Measurements from ENCODE around the gene LMO7. TPM values are rescaled to one million over a fixed set of nuclear protein-coding genes. Genes with fewer than 3 reads are reported as not detected.
"Not testable (repeated sequence)": the region's sequence is repeated elsewhere in the genome, so short reads cannot be mapped to it uniquely, and the experiment has no call there.

LMO7 gene
- total and polyA plus RNA-seq, 4 donors = 17.5 to 69.6 (median 38.2) TPM

DNA sequence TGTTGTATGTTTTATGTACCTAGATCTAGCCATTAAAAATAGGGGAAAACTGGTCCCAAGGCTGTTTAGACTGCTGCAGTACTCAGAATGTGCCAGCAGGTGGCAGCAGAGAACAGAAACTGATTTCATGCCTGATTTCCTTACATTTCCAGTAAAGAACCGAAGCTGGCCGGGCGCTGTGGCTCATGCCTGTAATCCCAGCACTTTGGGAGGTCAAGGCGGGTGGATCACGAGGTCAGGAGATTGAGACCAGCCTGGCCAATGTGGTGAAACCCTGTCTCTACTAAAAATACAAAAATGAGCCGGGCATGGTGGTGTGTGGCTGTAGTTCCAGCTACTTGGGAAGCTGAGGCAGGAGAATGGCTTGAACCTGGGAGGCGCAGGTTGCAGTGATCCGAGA lies 59.8 kb downstream of the LMO7 start:
- DNase-seq (ENCODE audit: low spot score) = peak; percentile 78
- WGBS = 20% methylated on average over 8 of the region's 8 CpGs
- not testable (repeated sequence) for H3K36me3 ChIP-seq (ENCODE audit: control insufficient read depth in 4 of 4, insufficient read depth in 3 of 4, low read depth in 1 of 4, low read length in 3 of 4); H3K4me3 ChIP-seq (ENCODE audit: low read depth in 1 of 3, low read length in 3 of 3); H3K27me3 ChIP-seq (ENCODE audit: control insufficient read depth in 4 of 4, insufficient read depth in 4 of 4, low read length in 3 of 4); H3K27ac ChIP-seq (ENCODE audit: low read depth in 1 of 2, low read length in 2 of 2); H3K4me1 ChIP-seq (ENCODE audit: control insufficient read depth in 4 of 4, insufficient read depth in 4 of 4, low read length in 3 of 4); H3K9ac ChIP-seq (ENCODE audit: low read depth in 1 of 2, low read length in 2 of 2); H3K9me3 ChIP-seq (ENCODE audit: control insufficient read depth in 4 of 4, low read length in 3 of 4)
- TF ChIP-seq RXRA (IDR thresholded peaks at IDR 0.05) = peak in 1 of 2 donors; percentile 23
- TF ChIP-seq, protein P1, sequence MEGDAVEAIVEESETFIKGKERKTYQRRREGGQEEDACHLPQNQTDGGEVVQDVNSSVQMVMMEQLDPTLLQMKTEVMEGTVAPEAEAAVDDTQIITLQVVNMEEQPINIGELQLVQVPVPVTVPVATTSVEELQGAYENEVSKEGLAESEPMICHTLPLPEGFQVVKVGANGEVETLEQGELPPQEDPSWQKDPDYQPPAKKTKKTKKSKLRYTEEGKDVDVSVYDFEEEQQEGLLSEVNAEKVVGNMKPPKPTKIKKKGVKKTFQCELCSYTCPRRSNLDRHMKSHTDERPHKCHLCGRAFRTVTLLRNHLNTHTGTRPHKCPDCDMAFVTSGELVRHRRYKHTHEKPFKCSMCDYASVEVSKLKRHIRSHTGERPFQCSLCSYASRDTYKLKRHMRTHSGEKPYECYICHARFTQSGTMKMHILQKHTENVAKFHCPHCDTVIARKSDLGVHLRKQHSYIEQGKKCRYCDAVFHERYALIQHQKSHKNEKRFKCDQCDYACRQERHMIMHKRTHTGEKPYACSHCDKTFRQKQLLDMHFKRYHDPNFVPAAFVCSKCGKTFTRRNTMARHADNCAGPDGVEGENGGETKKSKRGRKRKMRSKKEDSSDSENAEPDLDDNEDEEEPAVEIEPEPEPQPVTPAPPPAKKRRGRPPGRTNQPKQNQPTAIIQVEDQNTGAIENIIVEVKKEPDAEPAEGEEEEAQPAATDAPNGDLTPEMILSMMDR (IDR thresholded peaks at IDR 0.05; ENCODE audit: low read depth, low read length, missing input control) = peak; percentile 97
- peak; percentile 13 for TF ChIP-seq NR2F2 (IDR thresholded peaks at IDR 0.05)
- TF ChIP-seq RAD21 (IDR thresholded peaks at IDR 0.05) = peak; percentile 94 to 96

DNA sequence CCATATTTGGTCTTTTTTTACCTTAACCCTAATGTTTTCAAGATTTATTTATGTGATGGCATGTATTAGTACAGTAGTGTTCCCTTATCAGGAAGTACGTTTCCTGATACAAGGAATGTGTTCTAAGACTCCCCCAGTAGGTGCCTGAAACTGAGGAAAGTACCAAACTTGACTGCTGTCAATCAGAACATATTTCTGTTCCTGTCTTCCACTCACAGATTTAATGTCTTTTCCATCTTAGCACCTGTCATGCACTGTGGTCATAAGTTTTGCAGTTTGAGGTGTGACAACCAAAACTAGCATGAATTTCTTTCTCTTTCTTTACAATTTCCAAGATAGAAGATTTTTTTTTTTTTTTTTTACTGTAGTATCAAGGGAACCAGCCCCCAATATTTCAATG lies 62.9 kb downstream of the LMO7 start:
- Histone ChIP-seq H3K27me3 (ENCODE audit: control insufficient read depth in 4 of 4, insufficient read depth in 4 of 4, low read length in 3 of 4) (no peaks in the 10 kb centered on the region), H3K36me3 (ENCODE audit: control insufficient read depth in 4 of 4, insufficient read depth in 3 of 4, low read depth in 1 of 4, low read length in 3 of 4) (no peaks in the 10 kb centered on the region), H3K27ac (ENCODE audit: low read depth in 1 of 2, low read length in 2 of 2) (no peak overlapping the region), H3K9ac (ENCODE audit: low read depth in 1 of 2, low read length in 2 of 2) (no peak overlapping the region), H3K4me3 (ENCODE audit: low read depth in 1 of 3, low read length in 3 of 3) (no peak overlapping the region), H3K9me3 (ENCODE audit: control insufficient read depth in 4 of 4, low read length in 3 of 4) (no peaks in the 10 kb centered on the region), H3K4me1 (ENCODE audit: control insufficient read depth in 4 of 4, insufficient read depth in 4 of 4, low read length in 3 of 4) (no peaks in the 10 kb centered on the region)
- DNase-seq (ENCODE audit: low spot score) = no peak
- 89% methylated on average over 1 of the region's 1 CpG for WGBS
- TF ChIP-seq JUND (IDR thresholded peaks at IDR 0.05) (no peak), FOXA1 (IDR thresholded peaks at IDR 0.05) (no peak), FOXA2 (IDR thresholded peaks at IDR 0.05) (no peak), GABPA (IDR thresholded peaks at IDR 0.05 in 1 of 2, conservative IDR thresholded peaks at IDR 0.05 in 1 of 2) (no peak), RXRA (IDR thresholded peaks at IDR 0.05) (no peak), NR2F2 (IDR thresholded peaks at IDR 0.05) (no peak), YY1 (IDR thresholded peaks at IDR 0.05) (no peak), HNF4A (conservative IDR thresholded peaks at IDR 0.05) (no peak), RAD21 (IDR thresholded peaks at IDR 0.05) (no peak), SP1 (IDR thresholded peaks at IDR 0.05) (no peak), EGR1 (IDR thresholded peaks at IDR 0.05; ENCODE audit: low read depth in 2 of 2) (no peak), HNF4G (IDR thresholded peaks at IDR 0.05) (no peak), TAF1 (conservative IDR thresholded peaks at IDR 0.05) (no peak)
- TF ChIP-seq, protein P2, sequence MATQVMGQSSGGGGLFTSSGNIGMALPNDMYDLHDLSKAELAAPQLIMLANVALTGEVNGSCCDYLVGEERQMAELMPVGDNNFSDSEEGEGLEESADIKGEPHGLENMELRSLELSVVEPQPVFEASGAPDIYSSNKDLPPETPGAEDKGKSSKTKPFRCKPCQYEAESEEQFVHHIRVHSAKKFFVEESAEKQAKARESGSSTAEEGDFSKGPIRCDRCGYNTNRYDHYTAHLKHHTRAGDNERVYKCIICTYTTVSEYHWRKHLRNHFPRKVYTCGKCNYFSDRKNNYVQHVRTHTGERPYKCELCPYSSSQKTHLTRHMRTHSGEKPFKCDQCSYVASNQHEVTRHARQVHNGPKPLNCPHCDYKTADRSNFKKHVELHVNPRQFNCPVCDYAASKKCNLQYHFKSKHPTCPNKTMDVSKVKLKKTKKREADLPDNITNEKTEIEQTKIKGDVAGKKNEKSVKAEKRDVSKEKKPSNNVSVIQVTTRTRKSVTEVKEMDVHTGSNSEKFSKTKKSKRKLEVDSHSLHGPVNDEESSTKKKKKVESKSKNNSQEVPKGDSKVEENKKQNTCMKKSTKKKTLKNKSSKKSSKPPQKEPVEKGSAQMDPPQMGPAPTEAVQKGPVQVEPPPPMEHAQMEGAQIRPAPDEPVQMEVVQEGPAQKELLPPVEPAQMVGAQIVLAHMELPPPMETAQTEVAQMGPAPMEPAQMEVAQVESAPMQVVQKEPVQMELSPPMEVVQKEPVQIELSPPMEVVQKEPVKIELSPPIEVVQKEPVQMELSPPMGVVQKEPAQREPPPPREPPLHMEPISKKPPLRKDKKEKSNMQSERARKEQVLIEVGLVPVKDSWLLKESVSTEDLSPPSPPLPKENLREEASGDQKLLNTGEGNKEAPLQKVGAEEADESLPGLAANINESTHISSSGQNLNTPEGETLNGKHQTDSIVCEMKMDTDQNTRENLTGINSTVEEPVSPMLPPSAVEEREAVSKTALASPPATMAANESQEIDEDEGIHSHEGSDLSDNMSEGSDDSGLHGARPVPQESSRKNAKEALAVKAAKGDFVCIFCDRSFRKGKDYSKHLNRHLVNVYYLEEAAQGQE (IDR thresholded peaks at IDR 0.05) = no peak
- TF ChIP-seq, protein P3, sequence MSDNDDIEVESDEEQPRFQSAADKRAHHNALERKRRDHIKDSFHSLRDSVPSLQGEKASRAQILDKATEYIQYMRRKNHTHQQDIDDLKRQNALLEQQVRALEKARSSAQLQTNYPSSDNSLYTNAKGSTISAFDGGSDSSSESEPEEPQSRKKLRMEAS (IDR thresholded peaks at IDR 0.05) = no peak
- TF ChIP-seq, protein P1 (IDR thresholded peaks at IDR 0.05; ENCODE audit: low read depth, low read length, missing input control) = no peak
- TF ChIP-seq, protein P4, sequence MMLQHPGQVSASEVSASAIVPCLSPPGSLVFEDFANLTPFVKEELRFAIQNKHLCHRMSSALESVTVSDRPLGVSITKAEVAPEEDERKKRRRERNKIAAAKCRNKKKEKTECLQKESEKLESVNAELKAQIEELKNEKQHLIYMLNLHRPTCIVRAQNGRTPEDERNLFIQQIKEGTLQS (IDR thresholded peaks at IDR 0.05) = no peak
- TF ChIP-seq, protein P5, sequence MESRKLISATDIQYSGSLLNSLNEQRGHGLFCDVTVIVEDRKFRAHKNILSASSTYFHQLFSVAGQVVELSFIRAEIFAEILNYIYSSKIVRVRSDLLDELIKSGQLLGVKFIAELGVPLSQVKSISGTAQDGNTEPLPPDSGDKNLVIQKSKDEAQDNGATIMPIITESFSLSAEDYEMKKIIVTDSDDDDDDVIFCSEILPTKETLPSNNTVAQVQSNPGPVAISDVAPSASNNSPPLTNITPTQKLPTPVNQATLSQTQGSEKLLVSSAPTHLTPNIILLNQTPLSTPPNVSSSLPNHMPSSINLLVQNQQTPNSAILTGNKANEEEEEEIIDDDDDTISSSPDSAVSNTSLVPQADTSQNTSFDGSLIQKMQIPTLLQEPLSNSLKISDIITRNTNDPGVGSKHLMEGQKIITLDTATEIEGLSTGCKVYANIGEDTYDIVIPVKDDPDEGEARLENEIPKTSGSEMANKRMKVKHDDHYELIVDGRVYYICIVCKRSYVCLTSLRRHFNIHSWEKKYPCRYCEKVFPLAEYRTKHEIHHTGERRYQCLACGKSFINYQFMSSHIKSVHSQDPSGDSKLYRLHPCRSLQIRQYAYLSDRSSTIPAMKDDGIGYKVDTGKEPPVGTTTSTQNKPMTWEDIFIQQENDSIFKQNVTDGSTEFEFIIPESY (IDR thresholded peaks at IDR 0.05) = no peak

DNA sequence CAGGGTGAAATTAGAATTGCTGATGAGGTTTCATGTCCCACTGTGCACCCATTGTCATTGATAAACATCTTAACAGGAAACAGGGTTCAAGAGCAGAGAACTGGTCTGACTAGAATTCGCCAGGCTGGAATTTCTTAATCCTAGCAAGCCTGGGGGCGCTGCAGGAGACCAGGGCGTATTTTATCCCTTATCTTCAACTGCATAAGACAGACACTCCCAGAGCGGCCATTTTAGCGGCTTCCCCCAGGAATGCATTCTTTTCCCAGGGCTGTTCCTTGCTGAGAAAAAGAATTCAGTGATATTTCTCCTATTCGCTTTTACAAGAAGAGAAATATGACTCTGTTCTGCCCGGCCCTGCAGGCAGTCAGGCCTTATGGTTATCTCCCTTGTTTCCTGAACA lies 63.6 kb downstream of the LMO7 start:
- WGBS = 97% methylated on average over 7 of the region's 7 CpGs
- H3K9ac ChIP-seq (ENCODE audit: low read depth in 1 of 2, low read length in 2 of 2); H3K27me3 ChIP-seq (ENCODE audit: control insufficient read depth in 4 of 4, insufficient read depth in 4 of 4, low read length in 3 of 4); H3K27ac ChIP-seq (ENCODE audit: low read depth in 1 of 2, low read length in 2 of 2); H3K9me3 ChIP-seq (ENCODE audit: control insufficient read depth in 4 of 4, low read length in 3 of 4); H3K4me3 ChIP-seq (ENCODE audit: low read depth in 1 of 3, low read length in 3 of 3); DNase-seq (ENCODE audit: low spot score); H3K4me1 ChIP-seq (ENCODE audit: control insufficient read depth in 4 of 4, insufficient read depth in 4 of 4, low read length in 3 of 4); H3K36me3 ChIP-seq (ENCODE audit: control insufficient read depth in 4 of 4, insufficient read depth in 3 of 4, low read depth in 1 of 4, low read length in 3 of 4): not testable (repeated sequence)
